Keratinocyte (primary cell): Measurements from ENCODE around the gene ZNF516. TPM values are rescaled to one million over a fixed set of nuclear protein-coding genes. Genes with fewer than 3 reads are reported as not detected.

Source experiments
- DNase-seq: peaks from one replicate; pipeline ENCODE4 v3.0.0-alpha.2; 2011; ENCODE audit warnings: low read depth, missing footprints, low spot score
- FAIRE-seq: peaks from 2 replicates; lab custom pipeline; 2011; peaks lifted over from hg19 to GRCh38; lab: Jason Lieb, UNC
- H2AFZ ChIP-seq: 2 replicates; pipeline ENCODE4 v1.6.0; 2012; ENCODE audit warnings: low read length, control low read depth, inconsistent platforms; ENCODE audit not compliant: control insufficient read depth
- H3K27ac ChIP-seq: 2 replicates; pipeline ENCODE4 v1.5.1; 2011; ENCODE audit warnings: low read length; ENCODE audit not compliant: control insufficient read depth, insufficient read depth
- H3K27me3 ChIP-seq: 3 replicates; pipeline ENCODE4 v1.6.0; 2011; ENCODE audit warnings: low read length; ENCODE audit not compliant: control insufficient read depth, insufficient read depth; ENCODE audit errors: extremely low read depth
- H3K36me3 ChIP-seq, 2 experiments: 2 replicates in 1 of 2; 3 replicates in 1 of 2; pipeline ENCODE4 v1.5.1; 2011; ENCODE audit warnings: low read length in 2 of 2, mild to moderate bottlenecking in 1 of 2; ENCODE audit not compliant: control insufficient read depth in 2 of 2, insufficient read depth in 2 of 2; ENCODE audit errors: extremely low read depth in 1 of 2
- H3K4me1 ChIP-seq: 3 replicates; pipeline ENCODE4 v1.5.1; 2011; ENCODE audit warnings: low read length; ENCODE audit not compliant: control insufficient read depth, insufficient read depth; ENCODE audit errors: extremely low read depth
- H3K4me2 ChIP-seq: 3 replicates; pipeline ENCODE4 v1.6.0; 2011; ENCODE audit warnings: low read depth, low read length; ENCODE audit not compliant: control insufficient read depth, insufficient read depth; ENCODE audit errors: extremely low read depth
- H3K4me3 ChIP-seq, 3 experiments: fragments of 200-600 bp in 1 of 3; sonication (generic) in 1 of 3; 2 replicates in 2 of 3; 3 replicates in 1 of 3; pipeline ENCODE4 v1.5.1; 2011 to 2016; ENCODE audit warnings: low read length in 3 of 3, mild to moderate bottlenecking in 3 of 3, control low read depth in 2 of 3, inconsistent platforms in 1 of 3, low read depth in 1 of 3, mixed read lengths in 1 of 3, mixed run types in 1 of 3, moderate library complexity in 1 of 3; ENCODE audit not compliant: control insufficient read depth in 2 of 3, insufficient read depth in 2 of 3; ENCODE audit errors: extremely low read depth in 1 of 3
- H3K79me2 ChIP-seq: 2 replicates; pipeline ENCODE4 v1.6.0; 2012; ENCODE audit warnings: low read length; ENCODE audit not compliant: control insufficient read depth, insufficient read depth
- H3K9ac ChIP-seq: 3 replicates; pipeline ENCODE4 v1.6.0; 2011; ENCODE audit warnings: low read length; ENCODE audit not compliant: control insufficient read depth, insufficient read depth; ENCODE audit errors: extremely low read depth
- H3K9me1 ChIP-seq: 3 replicates; pipeline ENCODE4 v1.6.0; 2011; ENCODE audit warnings: low read length; ENCODE audit not compliant: control insufficient read depth, insufficient read depth; ENCODE audit errors: extremely low read depth
- H3K9me3 ChIP-seq: 2 replicates; pipeline ENCODE4 v1.5.1; 2012; ENCODE audit warnings: low read depth, low read length; ENCODE audit not compliant: control insufficient read depth
- H4K20me1 ChIP-seq: 3 replicates; pipeline ENCODE4 v1.6.0; 2011; ENCODE audit warnings: low read length; ENCODE audit not compliant: control insufficient read depth, insufficient read depth; ENCODE audit errors: extremely low read depth
- EZH2 ChIP-seq: IDR thresholded peaks from one replicate; pipeline ENCODE4 v1.6.1; 2012; ENCODE audit warnings: inconsistent platforms, mild to moderate bottlenecking, low read length, moderate library complexity
- dilution Hi-C: fragments of 300-500 bp; cut with MboI; formaldehyde crosslinking; loops from one replicate; pipeline ENCODE4 v1.7.0; 2020; ENCODE audit warnings: low sequenced_read_pairs; ENCODE audit not compliant: extremely low pct_ligation_motif_present
- polyA plus RNA-seq, 5 experiments: library from polyadenylated mRNA; depleted of rRNA in 3 of 5; stranded (reverse) in 3 of 5; stranded (forward) in 1 of 5; unstranded in 1 of 5; fragments of >200 nt; gene quantifications; 1 replicate in 1 of 5; 2 replicates in 3 of 5; 3 replicates in 1 of 5; pipeline versions ENCODE4 v1.2.1 to v1.2.3, GENCODE V29; 2011 to 2012; ENCODE audit warnings: missing spikeins in 2 of 5, low read depth in 1 of 5, low replicate concordance in 1 of 5
- TF ChIP-seq, protein P1 (sequence below), 3 experiments: IDR thresholded peaks in 1 of 3; conservative IDR thresholded peaks in 1 of 3; optimal IDR thresholded peaks in 1 of 3; 2 replicates in 2 of 3; 3 replicates in 1 of 3; pipeline versions ENCODE3 to v1.5.1; 2011; ENCODE audit warnings: low read length in 3 of 3, mild to moderate bottlenecking in 3 of 3, moderate library complexity in 2 of 3, control low read depth in 1 of 3, inconsistent platforms in 1 of 3; ENCODE audit not compliant: insufficient read depth in 2 of 3; ENCODE audit errors: extremely low read depth in 1 of 3

The ZNF516 gene
- polyA plus RNA-seq, 1 donor (not counting 4 experiments of a cell fraction or from before 2014, with no cell fraction given): 9.3 TPM

DNA sequence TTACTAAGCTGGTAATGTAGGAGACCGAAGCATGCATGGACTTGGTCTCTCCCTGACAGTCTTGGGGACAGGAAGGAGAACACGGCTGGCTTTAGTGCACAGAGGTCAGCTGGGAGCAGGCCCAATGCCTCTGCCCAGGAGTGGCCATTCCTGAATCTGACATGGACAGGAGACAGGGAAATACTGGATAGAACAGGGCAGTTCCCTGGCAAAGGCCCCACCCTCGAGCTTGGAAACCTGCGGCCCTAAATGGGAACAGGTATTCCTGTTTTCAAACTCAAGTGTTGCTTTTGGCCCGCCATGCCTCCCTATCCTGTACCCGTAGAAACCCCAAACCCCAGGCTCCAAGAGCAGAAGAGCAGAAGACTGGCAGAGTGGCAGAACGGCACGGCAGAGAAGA, 107.4 kb downstream of the ZNF516 start:
- H4K20me1 ChIP-seq: peaks cover 13% of the 10 kb centered on the region
- no peak overlapping the region for H2AFZ ChIP-seq
- H3K27me3 ChIP-seq: no peaks in the 10 kb centered on the region
- no peak overlapping the region for H3K4me2 ChIP-seq
- FAIRE-seq (no peak), DNase-seq (no peak)
- H3K4me1 ChIP-seq: no peaks in the 10 kb centered on the region
- no peak for TF ChIP-seq EZH2
- no peak overlapping the region for H3K9ac ChIP-seq
- H3K4me3 ChIP-seq: no peak overlapping the region
- no peak overlapping the region for H3K27ac ChIP-seq
- H3K36me3 ChIP-seq: peaks cover 0 to 2% of the 10 kb centered on the region in 2 experiments
- no peaks in the 10 kb centered on the region for H3K9me1 ChIP-seq
- H3K9me3 ChIP-seq: no peaks in the 10 kb centered on the region
- H3K79me2 ChIP-seq: peaks cover 69% of the 10 kb centered on the region
- dilution Hi-C loops: no loop called here

DNA sequence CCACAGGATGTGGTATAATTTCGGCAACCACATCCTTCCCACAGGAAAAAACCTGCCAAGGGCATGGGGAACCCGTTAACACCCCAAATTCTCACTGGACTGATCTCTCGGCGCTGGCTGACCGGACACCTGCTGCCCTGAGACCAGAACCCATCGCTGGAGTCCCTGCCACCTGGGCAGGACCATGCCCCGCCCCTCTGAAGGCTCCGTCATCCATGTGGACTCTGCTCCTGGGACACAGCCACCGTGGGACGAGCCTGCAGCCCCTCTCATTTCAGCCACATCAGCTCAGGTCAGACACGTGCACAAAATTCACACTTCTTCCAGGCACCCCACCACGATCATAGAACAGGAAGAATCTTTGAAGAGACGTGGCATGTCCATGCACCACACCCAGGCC, 108.2 kb downstream of the ZNF516 start:
- DNase-seq: no peak
- Histone ChIP-seq H3K79me2 (peaks cover 63% of the 10 kb centered on the region), H2AFZ (no peak overlapping the region), H3K27ac (no peak overlapping the region), H3K4me3 (no peak overlapping the region), H3K36me3 (peaks cover 0 to 2% of the 10 kb centered on the region in 2 experiments), H3K4me1 (no peaks in the 10 kb centered on the region), H3K4me2 (no peak overlapping the region), H3K9me3 (no peaks in the 10 kb centered on the region), H3K9me1 (no peaks in the 10 kb centered on the region), H4K20me1 (peaks cover 13% of the 10 kb centered on the region), H3K9ac (no peak overlapping the region), H3K27me3 (no peaks in the 10 kb centered on the region)
- no peak for TF ChIP-seq EZH2
- TF ChIP-seq, protein P1, sequence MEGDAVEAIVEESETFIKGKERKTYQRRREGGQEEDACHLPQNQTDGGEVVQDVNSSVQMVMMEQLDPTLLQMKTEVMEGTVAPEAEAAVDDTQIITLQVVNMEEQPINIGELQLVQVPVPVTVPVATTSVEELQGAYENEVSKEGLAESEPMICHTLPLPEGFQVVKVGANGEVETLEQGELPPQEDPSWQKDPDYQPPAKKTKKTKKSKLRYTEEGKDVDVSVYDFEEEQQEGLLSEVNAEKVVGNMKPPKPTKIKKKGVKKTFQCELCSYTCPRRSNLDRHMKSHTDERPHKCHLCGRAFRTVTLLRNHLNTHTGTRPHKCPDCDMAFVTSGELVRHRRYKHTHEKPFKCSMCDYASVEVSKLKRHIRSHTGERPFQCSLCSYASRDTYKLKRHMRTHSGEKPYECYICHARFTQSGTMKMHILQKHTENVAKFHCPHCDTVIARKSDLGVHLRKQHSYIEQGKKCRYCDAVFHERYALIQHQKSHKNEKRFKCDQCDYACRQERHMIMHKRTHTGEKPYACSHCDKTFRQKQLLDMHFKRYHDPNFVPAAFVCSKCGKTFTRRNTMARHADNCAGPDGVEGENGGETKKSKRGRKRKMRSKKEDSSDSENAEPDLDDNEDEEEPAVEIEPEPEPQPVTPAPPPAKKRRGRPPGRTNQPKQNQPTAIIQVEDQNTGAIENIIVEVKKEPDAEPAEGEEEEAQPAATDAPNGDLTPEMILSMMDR (optimal IDR thresholded peaks at IDR 0.05 in 1 of 3, IDR thresholded peaks at IDR 0.05 in 1 of 3, conservative IDR thresholded peaks at IDR 0.05 in 1 of 3; ENCODE audit: extremely low read depth in 1 of 3, insufficient read depth in 2 of 3, low read length in 3 of 3): no peak
- no peak for FAIRE-seq
- dilution Hi-C loops: no loop called here

DNA sequence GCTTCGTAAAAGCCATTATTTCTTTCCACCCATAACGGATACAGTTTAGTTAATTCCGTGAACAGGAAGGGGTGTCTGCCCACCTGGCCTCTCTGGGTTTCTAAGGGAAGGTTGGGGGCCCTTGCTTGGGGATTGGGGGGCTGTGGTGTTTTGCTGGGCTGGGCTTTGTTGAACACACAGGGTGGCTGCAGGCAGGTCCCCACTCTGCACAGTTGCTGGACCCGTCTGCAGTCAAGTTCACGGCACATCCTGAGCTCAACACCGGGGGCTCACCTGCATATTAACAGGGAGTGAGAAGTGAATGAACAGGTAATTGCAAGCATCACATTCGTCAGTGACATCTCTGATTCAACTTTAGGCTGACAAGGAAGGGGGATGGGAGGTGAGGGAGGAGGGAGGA, 109.0 kb downstream of the ZNF516 start:
- Histone ChIP-seq H3K4me2 (no peak overlapping the region), H3K79me2 (peaks cover 55% of the 10 kb centered on the region), H3K9ac (no peak overlapping the region), H3K36me3 (no peaks in the 10 kb centered on the region), H2AFZ (no peak overlapping the region), H3K4me1 (no peaks in the 10 kb centered on the region), H3K9me3 (no peaks in the 10 kb centered on the region), H3K4me3 (no peak overlapping the region), H3K9me1 (no peaks in the 10 kb centered on the region), H3K27ac (no peak overlapping the region), H3K27me3 (no peaks in the 10 kb centered on the region), H4K20me1 (peaks cover 17% of the 10 kb centered on the region)
- FAIRE-seq: no peak
- TF ChIP-seq EZH2: no peak
- TF ChIP-seq, protein P1 (optimal IDR thresholded peaks at IDR 0.05 in 1 of 3, IDR thresholded peaks at IDR 0.05 in 1 of 3, conservative IDR thresholded peaks at IDR 0.05 in 1 of 3; ENCODE audit: extremely low read depth in 1 of 3, insufficient read depth in 2 of 3, low read length in 3 of 3): no peak
- no peak for DNase-seq
- dilution Hi-C loops: no loop called here
